K562 (cell line): Measurements from ENCODE around the gene PRDX3. TPM values are rescaled to one million over a fixed set of nuclear protein-coding genes. Genes with fewer than 3 reads are reported as not detected.

Experiments
- ATAC-seq: fragments of 200-7000 bp; cut with Tn5 transposase; 3 replicates; pipeline ENCODE4 v1.9.1; 2020; ENCODE audit warnings: moderate library complexity
- BruUV-seq: library from RNA; stranded (reverse); fragments of 400-500 nt; replicated peaks from 2 replicates; lab custom pipeline; 2021; lab: Mats Ljungman, UMichigan
- CTCF ChIA-PET: fragments of 300-600 bp; formaldehyde crosslinking; extraction: SDS; loops from one replicate; lab custom pipeline; 2021; ENCODE audit warnings: low intra/inter-chr PET ratio; lab: Yijun Ruan, JAX
- POLR2A ChIA-PET: fragments of 300-600, 350-650 bp; sonication (Branson Sonifier 250); formaldehyde crosslinking; extraction: SDS; loops from one replicate; lab custom pipeline; 2021; ENCODE audit warnings: antibody characterized with exemption, inconsistent platforms; lab: Yijun Ruan, JAX
- DNase-seq, 4 experiments: peaks; one replicate each; pipeline versions ENCODE4 v3.0.0 to v3.0.0-alpha.2; 2011 to 2018; ENCODE audit warnings: low spot score in 3 of 4, mixed read lengths in 3 of 4; ENCODE audit errors: extremely low read depth in 1 of 4
- FAIRE-seq: peaks from 2 replicates; lab custom pipeline; 2011; peaks lifted over from hg19 to GRCh38; lab: Jason Lieb, UNC
- H2AFZ ChIP-seq: 2 replicates; pipeline ENCODE4 v1.6.0; 2011; ENCODE audit warnings: low read depth, low read length, control low read depth, inconsistent platforms
- H3K27ac ChIP-seq: fragments of 200-600 bp; 3 replicates; pipeline ENCODE4 v1.8.0; 2011; ENCODE audit warnings: low read depth, mild to moderate bottlenecking, control low read depth, inconsistent platforms, low read length, moderate library complexity, mixed read lengths; ENCODE audit errors: extremely low read depth
- H3K27me3 ChIP-seq, 2 experiments: fragments of 300-600 bp in 1 of 2; 2 replicates in 1 of 2; 3 replicates in 1 of 2; pipeline versions ENCODE4 v1.6.0 to v1.8.0; 2011; ENCODE audit warnings: inconsistent platforms in 2 of 2, low read length in 2 of 2, mild to moderate bottlenecking in 1 of 2, mixed read lengths in 1 of 2, moderate library complexity in 1 of 2; ENCODE audit not compliant: control insufficient read depth in 2 of 2, insufficient read depth in 2 of 2
- H3K36me3 ChIP-seq: fragments of 300-600 bp; 3 replicates; pipeline ENCODE4 v1.8.0; 2011; ENCODE audit warnings: mild to moderate bottlenecking, low read length, inconsistent platforms; ENCODE audit not compliant: control insufficient read depth, insufficient read depth
- H3K4me1 ChIP-seq, 2 experiments: fragments of 200-600 bp in 1 of 2; replicated peaks in 1 of 2; 2 replicates in 1 of 2; 3 replicates in 1 of 2; pipeline versions ENCODE4 v1.5.1 to v1.8.0; 2011; ENCODE audit warnings: inconsistent platforms in 2 of 2, low read length in 2 of 2, mild to moderate bottlenecking in 1 of 2, mixed read lengths in 1 of 2, moderate library complexity in 1 of 2; ENCODE audit not compliant: control insufficient read depth in 2 of 2, insufficient read depth in 2 of 2
- H3K4me2 ChIP-seq: 2 replicates; pipeline ENCODE4 v1.6.1; 2011; ENCODE audit warnings: low read length, control low read depth, inconsistent platforms, mixed read lengths; ENCODE audit not compliant: insufficient read depth
- H3K4me3 ChIP-seq: fragments of 200-600 bp; sonication (generic), shearing (Covaris generic); 2 replicates; pipeline ENCODE4 v1.5.1; 2016; ENCODE audit warnings: control low read depth, inconsistent platforms
- H3K79me2 ChIP-seq: fragments of 200-600 bp; 3 replicates; pipeline ENCODE4 v1.8.0; 2011; ENCODE audit warnings: low read length, inconsistent platforms; ENCODE audit not compliant: control insufficient read depth, insufficient read depth
- H3K9ac ChIP-seq, 2 experiments: 2 replicates each; pipeline versions ENCODE4 v1.6.0 to v1.6.1; 2011; ENCODE audit warnings: low read depth in 2 of 2, low read length in 2 of 2, control low read depth in 1 of 2, inconsistent platforms in 1 of 2, mild to moderate bottlenecking in 1 of 2, mixed read lengths in 1 of 2; ENCODE audit not compliant: insufficient read depth in 1 of 2
- H3K9me1 ChIP-seq: one replicate; pipeline ENCODE4 v1.6.0; 2011; ENCODE audit warnings: inconsistent platforms, mild to moderate bottlenecking, low read length, moderate library complexity; ENCODE audit not compliant: control insufficient read depth, insufficient read depth
- H3K9me3 ChIP-seq: replicated peaks from 2 replicates; pipeline ENCODE4 v1.5.1; 2011; ENCODE audit warnings: low read depth, low read length, inconsistent platforms; ENCODE audit not compliant: control insufficient read depth, insufficient read depth
- H4K20me1 ChIP-seq: replicated peaks from 2 replicates; pipeline ENCODE4 v1.6.1; 2011; ENCODE audit warnings: low read length, inconsistent platforms, mixed read lengths; ENCODE audit not compliant: control insufficient read depth, insufficient read depth
- CBX3 ChIP-seq, 2 experiments: IDR thresholded peaks; 1 replicate in 1 of 2; 2 replicates in 1 of 2; pipeline ENCODE4 v1.6.1; 2012; ENCODE audit warnings: inconsistent platforms in 2 of 2, low read length in 2 of 2, borderline replicate concordance in 1 of 2, control low read depth in 1 of 2
- DNMT1 ChIP-seq: fragments of 450-650 bp; IDR thresholded peaks from 2 replicates; pipeline ENCODE4 v1.6.1; 2016; ENCODE audit warnings: antibody characterized with exemption, mild to moderate bottlenecking
- EHMT2 ChIP-seq: fragments of 450-650 bp; IDR thresholded peaks from 2 replicates; pipeline ENCODE4 v1.6.1; 2018; ENCODE audit warnings: antibody characterized with exemption
- HDAC1 ChIP-seq, 2 experiments: fragments of 450-650 bp; IDR thresholded peaks; 2 replicates each; pipeline ENCODE4 v1.6.1; 2016 to 2017; ENCODE audit warnings: inconsistent platforms in 1 of 2, mild to moderate bottlenecking in 1 of 2, moderate library complexity in 1 of 2
- HNRNPH1 ChIP-seq: fragments of 200-400 bp; formaldehyde crosslinking; optimal IDR thresholded peaks from 2 replicates; pipeline ENCODE3; 2017; ENCODE audit warnings: low read depth, mild to moderate bottlenecking, low read length, moderate library complexity
- HNRNPK ChIP-seq: fragments of 200-400 bp; formaldehyde crosslinking; IDR thresholded peaks from one replicate; pipeline ENCODE4 v1.6.1; 2018; ENCODE audit warnings: mild to moderate bottlenecking, low read depth, low read length; ENCODE audit not compliant: poor library complexity, severe bottlenecking
- RBM22 ChIP-seq: fragments of 200-400 bp; formaldehyde crosslinking; IDR thresholded peaks from 2 replicates; pipeline ENCODE4 v1.6.1; 2018; ENCODE audit warnings: low read length, low read depth; ENCODE audit not compliant: poor library complexity, severe bottlenecking
- SAP30 ChIP-seq: fragments of 200-600 bp; sonication (generic); IDR thresholded peaks from 2 replicates; pipeline ENCODE4 v1.6.1; 2012; ENCODE audit warnings: borderline replicate concordance, low read depth, mild to moderate bottlenecking, moderate library complexity, low read length, control low read depth, inconsistent platforms; ENCODE audit not compliant: insufficient read depth, poor library complexity, severe bottlenecking
- WHSC1 ChIP-seq: IDR thresholded peaks from one replicate; pipeline ENCODE4 v1.6.1; 2012; ENCODE audit warnings: low read length, control low read depth, inconsistent platforms
- ZC3H4 ChIP-seq: sonication (generic); formaldehyde crosslinking; IDR thresholded peaks from 2 replicates; pipeline ENCODE4 v1.9.0; 2021; ENCODE audit warnings: missing genetic modification reagents, borderline replicate concordance
- ZKSCAN1 ChIP-seq: fragments of 150-350 bp; IDR thresholded peaks from 2 replicates; pipeline ENCODE4 v1.6.1; 2016; ENCODE audit warnings: low read depth, low read length
- ZNF140 ChIP-seq: fragments of 250-450 bp; sonication (Bioruptor Pico); IDR thresholded peaks from 2 replicates; pipeline ENCODE4 v1.8.0; 2021; ENCODE audit warnings: moderate library complexity, mild to moderate bottlenecking, inconsistent platforms
- WGBS: fragments of 100-300 bp; shearing (Covaris generic); methylation state at CpG from one replicate; pipeline ENCODE4 v1.1.6; 2016; ENCODE audit warnings: low coverage, mixed read lengths; ENCODE audit not compliant: insufficient coverage; ENCODE audit errors: missing lambda C conversion rate; 5-methylcytosine and 5-hydroxymethylcytosine counted together
- in situ Hi-C: fragments of 300-500 bp; cut with MboI; formaldehyde crosslinking; loops from 4 replicates; pipeline ENCODE4 v1.15.0; 2018; ENCODE audit warnings: inconsistent platforms, mixed read lengths
- intact Hi-C: fragments of 100-400 bp; cut with micrococcal nuclease; formaldehyde crosslinking; loops from 2 replicates; pipeline ENCODE4 v1.14.2; 2022
- polyA plus RNA-seq, 8 experiments: library from polyadenylated mRNA; depleted of rRNA in 4 of 8; stranded (reverse) in 5 of 8; unstranded in 3 of 8; fragments of >200 nt; fragmentation: Nextera tagmentation in 2 of 8; fragmentation: Illumina TruSeq in 1 of 8; extraction: Ambion mirVana in 2 of 8; extraction: Trizol in 1 of 8; gene quantifications; 2 replicates each; pipeline versions ENCODE4 v1.2.1 to v1.2.3, GENCODE V29; 2011 to 2014; ENCODE audit warnings: inconsistent platforms in 1 of 8, missing spikeins in 1 of 8
- total RNA-seq, 7 experiments: library from RNA; depleted of rRNA in 6 of 7; stranded (reverse); fragments of >200 nt in 6 of 7; fragmentation: Illumina TruSeq in 2 of 7; extraction: Trizol in 2 of 7; gene quantifications; 2 replicates each; pipeline versions ENCODE4 v1.2.1 to v1.2.3, GENCODE V29; 2011 to 2021; ENCODE audit warnings: low replicate concordance in 1 of 7
- TF ChIP-seq, protein P1 (sequence below): fragments of 450-650 bp; formaldehyde crosslinking; IDR thresholded peaks from 2 replicates; pipeline ENCODE4 v1.4.0; 2022; ENCODE audit warnings: missing genetic modification characterization
- TF ChIP-seq, protein P2 (sequence below), 3 experiments: fragments of 200-800 bp in 1 of 3; sonication (Bioruptor generic) in 1 of 3; sonication (generic) in 1 of 3; formaldehyde crosslinking in 1 of 3; IDR thresholded peaks; 2 replicates each; pipeline versions ENCODE4 v1.6.1 to v1.8.0; 2016 to 2022; ENCODE audit warnings: mild to moderate bottlenecking in 2 of 3, missing compliant biosample characterization in 2 of 3, missing genetic modification characterization in 2 of 3, missing genetic modification reagents in 1 of 3

Gene PRDX3
- total and polyA plus RNA-seq, 9 of the 15 experiments (the other 6 are each of a cell fraction or from before 2014, with no cell fraction given), result 122 to 994 (median 173) TPM

DNA sequence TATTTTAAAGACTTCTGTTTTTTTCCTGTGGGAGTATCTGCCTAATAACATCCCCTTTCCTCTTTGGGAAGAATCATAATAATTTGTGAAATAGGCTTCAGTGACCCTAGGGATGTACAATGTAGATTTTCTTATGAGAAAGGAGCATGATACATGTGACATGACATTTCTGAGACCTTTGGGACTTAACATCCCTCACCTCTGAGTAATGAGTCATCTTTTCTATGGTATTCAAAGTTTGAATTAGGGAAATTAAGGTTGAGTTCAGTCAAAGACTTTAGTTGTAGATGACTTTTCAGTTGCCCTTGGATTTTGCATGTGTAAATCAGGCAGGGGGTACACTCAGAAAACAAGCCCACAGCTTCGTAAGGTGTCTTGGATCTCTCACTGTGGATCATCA, 43.1 kb upstream of the PRDX3 start:
- Histone ChIP-seq H3K4me2 (no peak overlapping the region), H3K9me1 (no peaks in the 10 kb centered on the region), H3K27ac (no peak overlapping the region), H2AFZ (no peak overlapping the region), H3K79me2 (no peaks in the 10 kb centered on the region), H3K9me3 (no peaks in the 10 kb centered on the region), H3K4me3 (no peak overlapping the region), H3K27me3 (no peaks in the 10 kb centered on the region; a peak in 1 of 5 replicates), H3K36me3 (no peaks in the 10 kb centered on the region), H3K9ac (no peak overlapping the region), H4K20me1 (no peaks in the 10 kb centered on the region), H3K4me1 (no peaks in the 10 kb centered on the region; a peak in 1 of 5 replicates)
- WGBS, result 71% methylated on average over 1 of the region's 1 CpG
- ATAC-seq, result no peak
- POLR2A ChIA-PET, result interaction anchor here (0.7 kb wide), 1 partner anchor 64 kb away, joined by 3 read pairs; no protein-coding TSS in a partner anchor
- TF ChIP-seq HDAC1 (IDR thresholded peaks at IDR 0.05), result no peak
- no peak for TF ChIP-seq WHSC1
- TF ChIP-seq SAP30, result no peak
- DNase-seq, result no peak
- FAIRE-seq, result no peak
- no TSS peak for BruUV-seq
- in situ Hi-C loops (no loop called here), intact Hi-C loops (no loop called here)
- CTCF ChIA-PET, result no interaction called here

DNA sequence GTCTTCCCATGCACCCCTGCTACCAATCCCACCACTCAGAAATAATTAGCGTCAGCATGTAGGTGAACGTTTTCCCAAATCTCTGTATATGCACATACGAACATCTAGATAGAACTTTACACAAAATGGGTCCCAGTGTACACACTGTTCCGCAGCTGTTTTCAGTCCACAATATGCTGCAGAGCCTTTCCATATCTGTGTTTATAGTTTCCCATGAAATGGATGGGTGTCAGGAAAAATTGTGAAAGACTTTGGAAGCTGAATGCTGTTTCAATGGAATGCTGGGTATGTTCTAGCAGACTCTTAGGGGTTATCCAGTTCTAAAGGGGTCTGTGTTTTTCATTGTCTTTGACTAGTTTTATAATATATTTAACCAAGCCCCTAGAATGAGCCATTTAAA, 42.6 kb upstream of the PRDX3 start:
- POLR2A ChIA-PET, result interaction anchor here (0.7 kb wide), 1 partner anchor 21 kb away, joined by 3 read pairs; no protein-coding TSS in a partner anchor
- no peak for TF ChIP-seq EHMT2
- TF ChIP-seq, protein P1, sequence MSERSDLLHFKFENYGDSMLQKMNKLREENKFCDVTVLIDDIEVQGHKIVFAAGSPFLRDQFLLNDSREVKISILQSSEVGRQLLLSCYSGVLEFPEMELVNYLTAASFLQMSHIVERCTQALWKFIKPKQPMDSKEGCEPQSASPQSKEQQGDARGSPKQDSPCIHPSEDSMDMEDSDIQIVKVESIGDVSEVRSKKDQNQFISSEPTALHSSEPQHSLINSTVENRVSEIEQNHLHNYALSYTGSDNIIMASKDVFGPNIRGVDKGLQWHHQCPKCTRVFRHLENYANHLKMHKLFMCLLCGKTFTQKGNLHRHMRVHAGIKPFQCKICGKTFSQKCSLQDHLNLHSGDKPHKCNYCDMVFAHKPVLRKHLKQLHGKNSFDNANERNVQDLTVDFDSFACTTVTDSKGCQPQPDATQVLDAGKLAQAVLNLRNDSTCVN (CRISPR knock-in tag), result no peak
- no peak for TF ChIP-seq ZNF140
- TF ChIP-seq DNMT1, result no peak
- no peak for TF ChIP-seq CBX3 (IDR thresholded peaks at IDR 0.05; ENCODE audit: borderline replicate concordance in 1 of 2, low read length in 2 of 2)
- TF ChIP-seq HNRNPH1, result no peak
- no peak for TF ChIP-seq RBM22
- no peak for TF ChIP-seq HNRNPK
- TF ChIP-seq ZKSCAN1, result no peak
- no peak for TF ChIP-seq ZC3H4
- TF ChIP-seq, protein P2, sequence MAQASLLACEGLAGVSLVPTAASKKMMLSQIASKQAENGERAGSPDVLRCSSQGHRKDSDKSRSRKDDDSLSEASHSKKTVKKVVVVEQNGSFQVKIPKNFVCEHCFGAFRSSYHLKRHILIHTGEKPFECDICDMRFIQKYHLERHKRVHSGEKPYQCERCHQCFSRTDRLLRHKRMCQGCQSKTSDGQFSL (CRISPR knock-in tag; IDR thresholded peaks at IDR 0.05), result no peak
- TF ChIP-seq, protein P2 (tag; IDR thresholded peaks at IDR 0.05), result no peak

More for the DNA sequence above, 42.6 kb upstream of the PRDX3 start:
- Histone ChIP-seq H3K9me3 (no peaks in the 10 kb centered on the region), H4K20me1 (no peaks in the 10 kb centered on the region), H2AFZ (no peak overlapping the region), H3K9me1 (no peaks in the 10 kb centered on the region), H3K27me3 (no peaks in the 10 kb centered on the region; a peak in 1 of 5 replicates), H3K4me3 (no peak overlapping the region), H3K4me2 (no peak overlapping the region), H3K9ac (no peak overlapping the region), H3K4me1 (no peaks in the 10 kb centered on the region; a peak in 1 of 5 replicates), H3K79me2 (no peaks in the 10 kb centered on the region), H3K36me3 (no peaks in the 10 kb centered on the region), H3K27ac (no peak overlapping the region)
- DNase-seq, result no peak
- no TSS peak for BruUV-seq
- 29% methylated on average over 4 of the region's 4 CpGs for WGBS
- no peak for ATAC-seq
- in situ Hi-C loops (no loop called here), intact Hi-C loops (no loop called here)
- FAIRE-seq, result no peak
- CTCF ChIA-PET, result no interaction called here
